Endometrium (tissue), 2 donors: ENCODE data around the gene RBBP7.
"Not testable (repeated sequence)": the region's sequence is repeated elsewhere in the genome, so short reads cannot be mapped to it uniquely, and the experiment has no call there.

Experiments
- FAIRE-seq: peaks from 2 replicates; lab custom pipeline; 2012; peaks lifted over from hg19 to GRCh38; lab: Jason Lieb, UNC
- donor health status: control.
- donor health status: control.

The RBBP7 gene

DNA sequence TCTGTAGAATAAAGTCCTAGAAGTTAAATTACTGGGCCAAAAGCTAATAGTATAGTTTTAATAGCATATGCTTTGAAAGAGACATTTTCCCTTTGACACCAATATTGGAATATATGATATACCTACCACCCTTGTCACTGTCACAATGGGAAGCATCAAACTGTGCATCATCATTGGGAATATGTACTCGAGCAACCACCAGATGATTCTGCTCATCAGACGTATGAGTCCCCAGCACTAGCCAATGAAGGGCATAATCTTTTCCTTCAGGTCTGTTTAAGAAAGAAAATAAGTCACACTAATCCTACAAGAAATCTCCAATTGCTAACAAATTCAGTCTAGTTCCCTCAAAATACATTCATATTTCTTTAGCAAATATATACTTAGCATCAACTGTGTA lies 7.3 kb downstream of the RBBP7 start:
- no peak for FAIRE-seq

DNA sequence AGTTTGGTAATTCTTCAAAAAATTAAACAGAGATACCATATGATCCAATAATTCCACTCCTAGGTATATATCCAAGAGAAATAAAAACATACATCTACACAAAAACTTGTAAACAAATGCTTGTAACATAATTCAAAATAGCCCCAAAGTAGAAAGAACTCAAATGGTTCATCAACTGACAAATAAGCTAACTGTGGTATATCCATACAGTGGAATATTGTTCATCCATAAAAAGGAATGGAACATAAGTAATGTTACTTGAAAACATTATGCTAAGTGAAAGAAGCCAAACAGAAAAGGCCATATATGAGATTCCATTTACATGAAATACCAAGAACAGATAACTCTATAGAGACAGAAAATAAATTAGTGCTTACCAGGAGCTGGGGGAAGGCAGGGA lies 13.4 kb downstream of the RBBP7 start:
- FAIRE-seq, result no peak

DNA sequence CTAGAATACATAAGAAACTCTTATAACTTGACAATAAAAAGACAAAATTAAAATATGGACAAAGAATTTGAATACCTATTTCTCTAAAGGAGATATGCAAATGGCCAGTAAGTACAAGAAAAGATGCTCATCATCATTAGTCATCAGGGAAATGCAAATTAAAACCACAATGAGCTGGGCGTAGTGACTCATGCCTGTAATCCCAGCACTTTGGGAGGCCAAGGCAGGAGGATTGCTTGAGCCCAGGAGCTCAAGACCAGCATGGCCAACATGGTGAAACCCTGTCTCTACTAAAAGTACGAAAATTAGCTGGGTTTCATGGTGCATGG lies 14.1 kb downstream of the RBBP7 start:
- not testable (repeated sequence) for FAIRE-seq

DNA sequence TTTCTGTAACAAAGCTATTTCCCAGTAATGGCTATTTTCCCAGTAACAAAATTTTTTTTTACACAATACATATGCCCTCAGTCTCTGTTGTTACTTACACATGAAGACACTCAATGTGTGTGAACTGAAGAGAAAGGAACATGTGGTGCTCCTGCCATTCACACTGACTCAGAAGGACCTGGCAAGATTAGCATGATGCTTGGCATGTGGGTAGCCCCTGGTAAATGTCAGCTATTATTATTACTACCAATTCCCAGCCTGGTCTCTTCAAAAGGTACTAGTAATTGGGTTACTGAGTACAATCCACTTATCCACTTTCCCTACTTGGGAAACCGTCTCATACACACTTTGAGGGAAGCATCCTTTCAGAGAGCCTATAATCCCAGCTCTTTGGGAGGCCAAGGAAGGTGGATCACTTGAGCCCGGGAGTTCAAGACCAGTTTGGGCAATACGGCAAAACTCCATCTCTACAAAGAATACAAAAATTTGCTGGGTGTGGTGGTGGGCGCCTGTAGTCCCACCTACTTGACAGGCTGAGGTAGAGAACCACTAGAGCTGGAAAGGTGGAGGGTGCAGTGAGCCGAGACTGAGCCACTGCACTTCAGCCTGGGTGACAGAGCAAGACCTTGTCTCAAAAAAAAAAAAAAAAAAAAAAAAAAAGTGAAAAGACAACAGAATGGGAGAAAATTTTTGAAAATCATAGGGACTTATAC lies 14.6 kb downstream of the RBBP7 start:
- no peak for FAIRE-seq

DNA sequence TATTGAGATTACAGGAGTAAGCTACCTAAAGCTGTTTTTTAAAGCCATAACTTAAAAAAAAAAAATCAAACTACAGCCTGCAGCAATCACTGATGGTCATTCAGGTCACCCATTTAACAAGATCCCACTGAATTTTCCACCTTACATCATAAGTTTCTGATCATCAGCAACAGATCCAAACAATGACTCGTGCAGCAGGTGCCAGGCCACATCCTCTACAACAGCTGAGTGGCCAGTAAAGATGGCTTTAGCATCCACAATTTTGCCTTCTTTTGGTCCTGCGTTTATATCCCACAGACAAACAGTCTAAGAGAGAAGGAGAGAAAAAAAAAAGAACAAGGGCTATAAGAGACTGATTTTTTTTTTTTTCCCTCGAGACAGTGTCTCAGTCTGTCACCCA lies 16.6 kb downstream of the RBBP7 start:
- FAIRE-seq, result no peak

DNA sequence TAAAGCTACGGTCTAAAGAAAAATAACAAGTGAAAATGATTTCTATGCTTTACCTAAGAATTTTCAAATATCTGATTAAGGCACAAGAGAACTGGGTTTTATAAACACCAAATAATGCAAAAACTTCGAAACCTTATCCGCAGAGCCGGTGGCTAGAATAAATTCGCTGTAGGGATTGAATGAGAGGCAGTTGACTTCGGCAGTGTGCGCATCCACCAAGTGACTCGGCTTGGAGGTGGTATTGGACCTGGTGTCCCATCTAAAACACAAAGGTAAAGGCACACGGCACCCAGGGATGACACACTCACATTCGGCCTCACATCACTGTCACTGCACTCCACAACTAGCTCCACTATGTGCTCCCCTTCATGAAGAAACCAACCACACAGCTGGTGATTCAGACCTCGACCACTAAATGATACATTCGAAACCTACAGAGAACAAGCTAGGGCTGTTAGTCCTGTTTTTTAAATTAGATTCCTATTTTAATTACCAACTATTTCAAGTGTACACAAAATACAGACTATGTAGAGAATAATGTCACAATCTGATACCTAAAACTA lies 17.5 kb downstream of the RBBP7 start:
- FAIRE-seq, result no peak

DNA sequence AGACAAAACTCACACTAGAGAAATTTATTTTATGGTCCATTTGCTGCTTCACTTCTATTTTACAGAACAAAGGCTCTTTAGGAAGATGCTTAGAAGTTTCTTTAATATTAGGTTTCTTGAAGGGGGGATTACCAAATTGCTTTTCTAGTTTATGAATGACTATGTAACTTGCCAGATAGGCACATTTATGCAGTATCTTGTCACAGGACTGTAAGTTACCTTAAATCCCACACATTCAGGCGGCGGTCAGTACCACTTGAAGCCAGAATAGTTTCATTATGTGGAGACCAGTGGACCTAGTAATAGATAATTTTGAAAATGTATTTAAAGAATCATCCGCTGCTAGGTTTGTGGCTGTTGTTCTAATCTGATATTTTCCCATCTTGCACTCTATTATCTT lies 18.3 kb downstream of the RBBP7 start:
- no peak for FAIRE-seq

DNA sequence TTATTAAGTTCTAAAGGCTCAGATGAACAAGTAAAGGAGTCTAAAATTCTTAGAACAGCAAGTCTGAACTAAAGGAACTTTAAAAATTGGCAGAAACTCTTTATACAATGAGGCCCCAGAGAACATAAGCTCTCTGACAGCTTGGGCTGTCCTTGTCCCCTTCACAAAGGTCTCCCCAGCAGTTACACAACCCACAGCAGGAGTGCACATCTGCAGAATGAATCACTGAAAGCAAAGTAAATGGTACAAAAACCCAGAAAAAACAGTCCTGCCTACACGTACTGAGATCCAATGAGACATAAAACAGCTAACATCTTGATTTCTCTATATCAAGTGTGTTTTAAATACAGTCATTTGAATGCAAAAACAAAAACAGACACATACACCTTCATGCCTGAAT lies 18.7 kb downstream of the RBBP7 start:
- FAIRE-seq, result no peak

DNA sequence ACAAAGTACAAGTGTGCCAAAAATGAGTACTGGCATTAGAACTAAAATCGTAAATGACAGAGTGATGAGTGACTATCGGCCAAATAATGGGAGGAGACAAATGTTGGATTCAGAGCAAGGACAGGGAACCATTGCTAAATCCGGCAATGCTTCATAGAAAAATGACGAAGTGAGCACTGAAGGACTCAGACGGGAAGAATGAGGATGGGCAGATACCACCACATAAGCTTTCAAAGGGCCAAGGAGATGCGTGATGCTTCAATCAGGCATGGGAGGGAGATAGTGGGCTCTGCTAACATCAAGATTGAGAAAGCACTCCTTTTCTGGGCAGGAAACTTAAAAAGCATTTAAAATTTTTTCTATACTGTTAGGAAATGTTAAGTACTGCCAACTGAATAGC lies 21.6 kb downstream of the RBBP7 start:
- FAIRE-seq, result no peak

DNA sequence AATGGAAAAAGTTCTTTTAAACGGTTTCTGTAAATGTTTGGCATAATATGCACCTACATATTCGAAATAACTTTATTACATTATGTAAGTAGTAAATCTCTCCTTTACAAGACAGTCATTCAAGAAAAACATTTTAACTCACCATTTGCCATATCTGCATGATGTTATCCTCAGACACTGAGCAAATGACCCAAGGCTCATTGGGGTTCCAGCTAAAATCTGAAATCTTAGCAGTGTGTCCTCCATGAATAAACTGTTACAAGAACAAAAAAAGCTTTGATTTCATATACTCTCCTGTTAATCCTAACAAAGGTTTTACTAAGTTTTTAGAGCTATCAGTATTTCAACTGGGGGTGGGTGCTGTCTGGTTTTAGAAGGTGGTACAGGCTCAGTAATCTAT lies 24.5 kb downstream of the RBBP7 start:
- no peak for FAIRE-seq

DNA sequence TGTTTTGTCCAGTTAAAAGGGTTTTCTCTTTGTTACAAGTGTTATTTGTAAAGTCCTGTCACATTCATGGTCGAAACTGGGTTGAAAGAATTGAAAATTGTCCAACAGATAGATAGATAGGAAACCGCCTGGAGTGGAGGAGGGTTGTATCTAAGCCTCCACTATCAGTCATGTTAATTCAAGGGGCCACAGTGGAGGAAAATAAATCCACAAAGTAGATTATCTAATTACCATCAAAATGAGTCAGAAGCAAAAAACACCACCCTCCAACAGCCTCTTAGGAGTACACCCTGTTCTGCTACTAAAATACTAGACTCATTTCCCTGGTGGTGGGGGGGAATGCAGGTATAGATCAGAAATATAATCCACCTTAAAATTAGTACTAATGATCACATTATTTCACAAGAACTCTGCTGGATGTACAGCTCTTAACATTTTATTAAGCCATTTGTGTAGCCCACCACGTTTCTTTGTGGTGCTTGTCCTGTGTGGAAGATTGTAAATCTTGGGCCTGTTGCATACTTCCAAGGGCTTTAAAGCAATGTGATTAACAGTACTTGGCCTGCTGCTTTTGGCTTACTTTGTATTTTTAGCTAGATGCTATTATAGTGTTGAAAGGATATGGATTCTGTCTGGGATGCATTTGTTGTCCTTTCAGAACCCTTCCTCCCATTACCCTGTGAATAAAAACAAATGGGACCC lies 26.8 kb downstream of the RBBP7 start:
- FAIRE-seq, result no peak

DNA sequence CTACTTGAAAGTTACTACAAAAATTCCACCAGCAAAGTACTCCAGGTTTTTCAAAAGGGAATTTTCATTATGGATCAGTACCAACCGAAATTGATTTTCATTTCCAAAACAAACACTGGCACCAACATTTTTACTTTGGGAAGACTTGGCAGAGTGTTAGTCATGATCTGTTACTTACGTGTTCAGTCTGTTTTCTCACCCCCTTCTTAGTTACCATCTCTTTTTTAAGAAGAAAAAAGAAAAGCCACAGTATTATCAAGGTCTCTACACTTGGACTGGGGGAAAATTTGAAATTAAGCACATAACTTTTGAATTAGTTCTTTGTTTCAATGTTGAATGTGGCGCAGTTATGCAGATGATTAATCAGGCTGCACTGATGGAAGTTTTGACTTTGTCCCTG lies 27.5 kb downstream of the RBBP7 start:
- no peak for FAIRE-seq

DNA sequence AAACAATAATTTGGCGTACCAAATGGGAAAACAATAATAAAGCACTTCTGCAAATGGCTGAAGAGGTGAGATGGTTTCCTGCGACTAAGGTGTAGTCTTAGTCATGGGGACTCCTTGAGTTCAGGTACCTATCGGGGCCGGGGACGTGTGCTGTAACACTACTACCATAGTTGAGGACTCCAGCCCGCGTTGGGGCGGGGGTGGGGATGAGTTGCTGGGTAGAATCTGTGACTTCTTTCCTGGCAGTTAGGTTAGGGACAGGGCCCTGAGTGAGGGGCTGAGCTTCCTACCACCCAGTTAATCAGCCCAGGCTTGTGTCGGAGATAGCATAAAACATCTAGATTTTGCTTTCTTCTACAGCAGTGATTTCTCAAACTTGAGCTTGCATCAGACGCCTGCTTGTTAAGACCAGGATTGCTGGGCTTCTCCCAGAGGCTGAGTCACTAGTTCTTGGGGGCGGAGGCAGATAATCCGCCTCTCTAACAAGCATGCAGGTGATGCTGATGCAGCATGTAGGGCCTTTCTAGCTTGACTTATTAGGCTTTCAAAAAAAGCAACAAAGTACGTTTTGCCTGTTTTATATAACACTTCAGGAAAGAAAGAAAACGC lies 30.2 kb downstream of the RBBP7 start:
- FAIRE-seq, result no peak

DNA sequence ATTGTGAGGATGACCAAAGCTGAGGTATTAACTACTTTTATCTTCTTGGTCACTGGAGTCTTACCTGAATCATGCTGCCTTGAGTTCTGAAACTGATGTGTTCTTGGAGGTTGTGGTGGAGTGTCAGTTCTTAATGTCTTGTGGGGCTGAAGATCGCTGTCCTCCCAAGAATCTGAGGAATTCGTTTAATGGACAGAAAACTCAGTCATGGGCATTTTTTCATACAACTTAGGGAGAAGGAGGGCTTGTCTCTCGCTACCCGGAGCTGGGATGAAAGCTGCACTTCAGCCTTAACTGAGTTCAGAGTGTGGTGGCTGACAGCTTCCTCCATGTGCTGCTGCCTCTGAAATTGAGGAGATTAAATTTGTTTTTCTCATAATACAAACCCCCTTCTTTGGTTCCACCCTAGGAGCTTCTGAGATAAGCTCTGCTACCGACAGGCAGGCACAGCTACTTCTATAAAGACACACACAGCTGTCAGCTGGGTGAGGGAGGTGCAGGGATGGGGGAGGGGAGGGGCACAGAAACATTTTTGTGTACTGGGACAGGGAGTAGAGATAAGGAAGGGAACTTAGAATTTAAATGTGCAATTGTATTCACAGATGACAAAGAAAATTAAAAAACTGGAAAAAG lies 30.8 kb downstream of the RBBP7 start:
- no peak for FAIRE-seq

DNA sequence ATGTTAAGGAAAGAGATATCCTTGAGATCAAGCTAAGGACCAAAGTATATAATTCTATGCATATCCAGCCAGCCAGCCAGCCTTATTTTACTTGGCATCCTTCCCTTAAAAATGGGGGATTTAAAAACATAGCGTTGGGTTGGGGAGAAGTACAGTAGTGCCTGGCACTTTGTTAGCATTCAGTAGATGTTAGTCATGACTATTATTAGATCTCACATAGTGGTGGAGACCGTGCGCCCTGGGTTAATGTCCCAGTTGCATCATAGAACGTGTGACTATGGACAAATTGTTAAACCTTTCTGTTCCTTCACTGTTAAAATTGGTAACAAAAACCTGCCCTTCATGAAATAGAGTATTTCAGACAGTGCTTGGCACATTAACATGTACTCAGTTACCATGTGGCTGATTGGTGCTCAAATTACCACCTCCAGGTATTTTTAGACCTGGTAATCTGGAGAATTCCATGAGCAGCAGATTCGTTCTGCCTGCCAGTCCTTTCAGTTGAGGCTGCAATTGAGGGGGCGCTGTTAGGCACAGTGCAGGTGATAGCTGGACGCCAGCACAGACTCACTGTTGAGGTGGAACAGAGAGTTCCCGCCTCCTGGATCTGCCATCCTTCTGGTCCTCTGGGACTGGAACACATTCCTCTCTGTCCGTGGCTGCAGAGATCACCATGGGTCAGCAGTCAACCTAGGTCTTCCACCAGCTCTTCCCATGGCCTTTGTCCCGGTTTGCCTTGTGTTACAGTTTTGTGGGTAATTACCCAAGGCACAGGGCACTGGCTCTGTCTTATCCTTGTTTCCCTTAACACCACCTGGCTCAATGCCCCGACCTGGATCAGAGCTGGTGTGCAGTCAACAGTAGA lies 31.7 kb downstream of the RBBP7 start:
- no peak for FAIRE-seq

DNA sequence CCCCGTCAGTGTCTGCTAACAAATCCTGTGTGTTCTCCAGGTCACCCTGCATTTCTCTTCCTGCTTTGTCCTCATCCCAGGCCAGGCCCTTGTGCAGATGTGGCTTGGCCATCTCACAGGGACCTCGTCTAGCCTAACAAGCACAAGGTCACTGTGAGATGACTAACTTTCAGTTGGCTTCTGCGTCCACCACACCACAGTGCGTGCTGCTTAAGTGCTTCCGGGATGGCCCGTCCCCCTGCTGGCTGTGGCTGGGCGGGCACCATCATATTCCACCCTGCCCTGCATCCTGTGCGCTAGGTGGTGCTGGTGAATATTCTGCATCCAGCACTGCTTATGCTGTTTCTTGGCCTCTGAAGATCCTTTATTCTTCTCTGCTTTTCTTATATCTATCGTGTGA lies 33.8 kb downstream of the RBBP7 start:
- FAIRE-seq, result no peak

DNA sequence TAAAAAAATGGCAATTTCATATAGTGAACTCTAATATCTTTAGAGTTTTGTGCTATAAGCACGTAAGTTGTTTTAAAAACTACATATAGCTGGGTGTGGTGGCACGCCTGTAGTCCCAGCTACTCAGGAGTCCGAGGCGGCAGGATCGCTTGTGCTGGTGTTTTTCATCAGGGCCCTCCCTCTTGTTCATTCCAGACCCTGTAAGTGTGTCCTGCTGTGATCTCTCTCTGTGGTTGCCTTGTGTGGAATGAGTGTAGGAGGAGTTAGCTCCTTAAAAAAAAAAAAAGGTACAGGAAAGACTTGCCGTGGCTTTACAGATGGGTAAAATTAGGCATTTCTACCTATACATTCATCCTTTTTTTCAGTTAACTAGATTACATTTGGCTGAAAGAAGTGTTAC lies 35.4 kb downstream of the RBBP7 start:
- no peak for FAIRE-seq

DNA sequence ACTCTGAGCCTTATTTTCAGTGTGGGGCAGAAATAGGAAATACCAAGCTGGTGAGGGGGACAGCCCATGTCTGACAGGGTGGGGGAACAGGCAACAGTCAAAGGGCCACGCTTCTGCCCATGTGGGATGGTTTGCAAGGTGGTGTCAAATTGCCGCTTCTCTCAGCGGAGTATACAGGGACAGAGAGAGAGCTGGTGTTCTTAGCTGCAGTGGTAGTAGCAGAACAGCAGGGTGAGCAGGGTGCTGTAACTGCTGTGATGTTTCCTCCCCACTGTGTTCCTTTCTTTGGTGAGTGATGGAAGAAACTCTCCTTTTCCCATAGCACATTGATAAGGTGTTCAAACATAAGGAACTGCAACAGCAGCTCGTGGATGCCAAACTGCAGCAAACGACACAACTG lies 37.9 kb downstream of the RBBP7 start:
- no peak for FAIRE-seq

DNA sequence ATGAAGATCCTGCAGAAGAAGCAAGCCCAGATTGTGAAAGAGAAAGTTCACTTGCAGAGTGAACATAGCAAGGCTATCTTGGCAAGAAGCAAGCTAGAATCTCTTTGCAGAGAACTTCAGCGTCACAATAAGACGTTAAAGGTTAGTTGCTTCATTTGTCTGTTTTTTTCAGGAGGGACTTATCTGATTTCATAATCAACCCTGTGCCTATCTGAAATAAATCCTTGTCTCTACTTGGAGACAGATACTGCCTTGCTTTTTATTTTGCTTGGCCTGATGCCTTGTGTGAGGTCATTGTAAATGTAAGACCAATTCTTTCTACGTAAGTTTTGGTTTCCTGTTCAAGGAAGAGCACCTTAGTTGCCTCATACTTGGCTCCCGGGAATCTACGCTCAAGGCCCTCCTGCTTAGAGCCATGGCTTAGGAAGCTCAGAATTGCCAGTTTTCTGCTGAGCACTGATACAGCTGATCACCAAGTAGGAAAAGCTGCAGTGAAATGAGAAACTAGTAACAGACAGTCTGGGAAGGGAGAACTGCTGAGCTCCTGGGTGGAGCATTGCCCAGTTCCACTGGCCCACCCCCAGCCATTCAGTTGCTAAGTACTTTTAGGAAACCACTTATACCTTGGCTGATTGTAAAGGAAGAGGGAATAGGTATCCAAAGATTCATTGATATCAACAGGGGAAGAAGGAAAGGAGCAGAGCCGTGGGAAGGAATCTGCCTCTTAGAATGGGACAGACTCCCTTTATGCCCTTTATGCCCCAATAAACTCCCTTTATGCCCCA lies 41.8 kb downstream of the RBBP7 start:
- no peak for FAIRE-seq

DNA sequence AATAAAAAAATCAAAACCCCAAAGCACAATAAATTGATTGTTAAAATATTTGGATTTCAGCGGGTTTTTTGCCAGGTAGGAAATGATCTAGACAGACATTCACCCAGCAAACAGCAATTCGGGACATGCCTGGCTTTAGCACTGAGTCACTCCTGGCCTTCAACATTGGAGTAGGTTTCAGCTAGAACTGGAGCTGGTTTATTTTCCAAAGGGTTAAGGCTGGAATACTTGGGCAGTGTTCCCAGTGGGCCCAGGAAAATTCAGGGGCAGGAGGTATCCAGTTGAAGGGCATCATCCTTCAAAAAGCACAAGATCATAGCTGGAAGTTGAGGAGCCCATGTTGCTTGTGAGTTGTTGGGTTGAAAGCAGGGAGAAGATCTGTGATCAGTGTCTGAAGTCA lies 42.9 kb downstream of the RBBP7 start:
- no peak for FAIRE-seq

DNA sequence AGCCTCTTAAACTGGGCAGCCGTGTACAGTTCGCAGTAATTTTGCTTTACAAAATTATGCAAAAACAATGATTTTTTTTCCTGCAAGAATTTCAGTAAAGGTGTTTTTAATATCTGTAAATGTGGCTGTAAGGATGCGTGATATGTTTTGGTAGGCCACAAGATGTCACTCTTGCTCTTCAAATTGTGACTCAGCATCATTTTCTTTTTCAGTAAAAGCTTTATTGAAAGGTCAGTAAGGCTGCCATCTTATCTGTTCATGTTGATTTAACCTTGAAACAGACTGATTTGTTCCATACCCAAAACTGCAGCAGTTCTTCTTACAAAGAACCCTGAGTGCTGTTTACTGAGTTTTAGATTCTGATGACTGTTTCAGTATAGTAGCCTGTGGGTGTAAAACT lies 44.0 kb downstream of the RBBP7 start:
- peak; percentile 35 for FAIRE-seq
